Activated effector memory CD4-positive, alpha-beta T cell treated with Interleukin-2 at 50 U/mL for 16 hours (primary cell): ENCODE results near the gene PLEKHA7.
"Not testable (repeated sequence)": the region's sequence is repeated elsewhere in the genome, so short reads cannot be mapped to it uniquely, and the experiment has no call there.

Experiments used
- DNase-seq: peaks from one replicate; pipeline ENCODE4 v3.0.0-alpha.2; 2020

The PLEKHA7 gene

GRCh38 chr11:16876837-16877236 lies 137.4 kb downstream of the PLEKHA7 start:
- DNase-seq = no peak

- DNase-seq = no peak
These were observed 138.0 kb downstream of the PLEKHA7 start for GRCh38 chr11:16876053-16876752.

- DNase-seq = no peak
These were observed 139.8 kb downstream of the PLEKHA7 start for GRCh38 chr11:16874275-16874975.

- no peak for DNase-seq
These were observed 140.9 kb downstream of the PLEKHA7 start for GRCh38 chr11:16873289-16873688.

GRCh38 chr11:16871368-16871767 lies 142.8 kb downstream of the PLEKHA7 start:
- no peak for DNase-seq

GRCh38 chr11:16867097-16867496 lies 147.1 kb downstream of the PLEKHA7 start:
- DNase-seq = no peak

GRCh38 chr11:16864428-16864827 lies 149.8 kb downstream of the PLEKHA7 start:
- DNase-seq = not testable (repeated sequence)

GRCh38 chr11:16863389-16863788 lies 150.8 kb downstream of the PLEKHA7 start:
- no peak for DNase-seq

GRCh38 chr11:16862726-16863125 lies 151.5 kb downstream of the PLEKHA7 start:
- no peak for DNase-seq

- no peak for DNase-seq
These were observed 152.4 kb downstream of the PLEKHA7 start for GRCh38 chr11:16861862-16862261.

- no peak for DNase-seq
These were observed 153.6 kb downstream of the PLEKHA7 start for GRCh38 chr11:16860617-16861016.

GRCh38 chr11:16859651-16860050 lies 154.6 kb downstream of the PLEKHA7 start:
- DNase-seq = no peak

- DNase-seq = no peak
These were observed 157.0 kb downstream of the PLEKHA7 start for GRCh38 chr11:16857186-16857585.

GRCh38 chr11:16856022-16856471 lies 158.2 kb downstream of the PLEKHA7 start:
- DNase-seq = no peak

GRCh38 chr11:16854979-16855378 lies 159.2 kb downstream of the PLEKHA7 start:
- no peak for DNase-seq

GRCh38 chr11:16853859-16854258 lies 160.4 kb downstream of the PLEKHA7 start:
- no peak for DNase-seq

GRCh38 chr11:16853266-16853665 lies 160.9 kb downstream of the PLEKHA7 start:
- no peak for DNase-seq

GRCh38 chr11:16846305-16846704 lies 167.9 kb downstream of the PLEKHA7 start:
- no peak for DNase-seq

- no peak for DNase-seq
These were observed 169.9 kb downstream of the PLEKHA7 start for GRCh38 chr11:16844268-16844771.

- DNase-seq = no peak
These were observed 170.9 kb downstream of the PLEKHA7 start for GRCh38 chr11:16843294-16843693.

GRCh38 chr11:16841984-16842383 lies 172.2 kb downstream of the PLEKHA7 start:
- DNase-seq = no peak

GRCh38 chr11:16841481-16841880 lies 172.7 kb downstream of the PLEKHA7 start:
- no peak for DNase-seq

GRCh38 chr11:16840951-16841350 lies 173.3 kb downstream of the PLEKHA7 start:
- DNase-seq = no peak

- DNase-seq = no peak
These were observed 174.4 kb downstream of the PLEKHA7 start for GRCh38 chr11:16839821-16840220.
